HG03280 (cell line): Measurements from ENCODE around the gene OR4B1.

Source experiments
- ATAC-seq: cut with Tn5 transposase; IDR thresholded peaks from one replicate; pipeline ENCODE4 v1.9.1; 2021; ENCODE audit warnings: mild to moderate bottlenecking, moderate library complexity; ENCODE audit not compliant: unreplicated experiment

The OR4B1 gene

GRCh38 chr11:48248902-48249301 is 32.3 kb downstream of the OR4B1 start:
- ATAC-seq: no peak

GRCh38 chr11:48261600-48261999 is 45.0 kb downstream of the OR4B1 start:
- ATAC-seq: no peak

DNA sequence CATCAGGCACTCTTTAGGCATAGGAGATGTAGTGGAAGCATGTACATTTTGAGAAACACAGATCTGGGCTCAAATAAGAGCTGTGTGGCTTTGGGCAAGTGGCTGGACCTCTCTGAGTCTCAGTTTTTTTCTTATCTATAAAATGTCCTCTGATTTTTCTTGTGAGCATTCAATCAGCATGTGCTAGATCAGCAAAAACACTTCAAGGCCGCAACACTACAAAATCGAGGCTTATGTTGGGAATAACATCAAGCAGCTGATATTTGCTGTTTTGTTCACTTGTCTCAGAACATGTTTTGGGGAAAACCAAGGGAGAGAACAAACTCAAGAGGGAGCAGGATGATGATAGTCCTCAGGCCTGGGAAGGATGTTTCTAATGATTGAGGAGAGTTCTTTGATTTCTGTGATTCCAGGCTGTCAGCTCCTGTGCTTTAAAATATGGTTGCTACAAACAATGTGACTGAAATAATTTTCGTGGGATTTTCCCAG is 46.9 kb downstream of the OR4B1 start, which contains the start of gene OR4X1:
Gene OR4X1 (plus strand): TSS at position 439 of the 489 bp plus-strand sequence. CDS start 0 bp downstream, at position 439.
- no peak for ATAC-seq
